Activated CD8-positive, alpha-beta memory T cell treated with anti-CD3 and anti-CD28 coated beads, Interleukin-2, amount 50 U/mL, for 1 hour (primary cell): ENCODE data around the gene AFTPH.
A peak's percentile ranks its signal among the peaks of the same experiment; 100 is the strongest.

Experiments
- DNase-seq: peaks from one replicate; pipeline ENCODE4 v3.0.0-alpha.2; 2020; ENCODE audit errors: extremely low read depth

The AFTPH gene

GRCh38 chr2:64593035-64593655 is 69.0 kb downstream of the AFTPH start:
- DNase-seq = no peak

GRCh38 chr2:64594226-64594989 is 70.3 kb downstream of the AFTPH start:
- DNase-seq = no peak

GRCh38 chr2:64595397-64596176 is 71.5 kb downstream of the AFTPH start:
- no peak for DNase-seq

GRCh38 chr2:64598226-64598625 is 74.1 kb downstream of the AFTPH start:
- no peak for DNase-seq

GRCh38 chr2:64599469-64599868 is 75.3 kb downstream of the AFTPH start:
- no peak for DNase-seq

- DNase-seq = no peak
Observed at GRCh38 chr2:64601034-64601754, 77.1 kb downstream of the AFTPH start.

GRCh38 chr2:64601785-64602391 is 77.8 kb downstream of the AFTPH start:
- no peak for DNase-seq

GRCh38 chr2:64602436-64602835 is 78.3 kb downstream of the AFTPH start:
- DNase-seq = no peak

- no peak for DNase-seq
Observed at GRCh38 chr2:64604155-64604554, 80.0 kb downstream of the AFTPH start.

GRCh38 chr2:64605026-64605471 is 80.9 kb downstream of the AFTPH start:
- no peak for DNase-seq

GRCh38 chr2:64605991-64606478 is 81.9 kb downstream of the AFTPH start:
- no peak for DNase-seq

GRCh38 chr2:64606479-64607363 is 82.6 kb downstream of the AFTPH start:
- DNase-seq = peak; percentile 69

- no peak for DNase-seq
Observed at GRCh38 chr2:64607381-64608304, 83.5 kb downstream of the AFTPH start.

- no peak for DNase-seq
Observed at GRCh38 chr2:64608867-64609226, 84.7 kb downstream of the AFTPH start.

GRCh38 chr2:64609227-64609941 is 85.3 kb downstream of the AFTPH start:
- no peak for DNase-seq

GRCh38 chr2:64609942-64610281 is 85.8 kb downstream of the AFTPH start:
- DNase-seq = no peak

- no peak for DNase-seq
Observed at GRCh38 chr2:64610316-64610855, 86.3 kb downstream of the AFTPH start.

GRCh38 chr2:64612575-64613195 is 88.6 kb downstream of the AFTPH start:
- no peak for DNase-seq
